B cell (primary cell): Measurements from ENCODE around the gene SPATA17.

Experiments
- CTCF ChIP-seq: fragments of 200-600 bp; IDR thresholded peaks from one replicate; pipeline ENCODE4 v1.8.0; 2022; ENCODE audit warnings: antibody characterized with exemption, mild to moderate bottlenecking
- EZH2 ChIP-seq: IDR thresholded peaks from 2 replicates; pipeline ENCODE4 v1.6.1; 2012; ENCODE audit warnings: borderline replicate concordance, low read depth, mild to moderate bottlenecking, moderate library complexity, low read length; ENCODE audit not compliant: insufficient read depth, poor library complexity, severe bottlenecking

- TF ChIP-seq CTCF (no peak), EZH2 (no peak)
These were observed 14.0 kb upstream of the SPATA17 start for GRCh38 chr1:217617126-217617525.
